SHP77 treated with DMSO at 0.1 percent for 48 hours (cell line): ENCODE data around the gene SPTLC1.
A peak's percentile ranks its signal among the peaks of the same experiment; 100 is the strongest.
"Not testable (repeated sequence)": the region's sequence is repeated elsewhere in the genome, so short reads cannot be mapped to it uniquely, and the experiment has no call there.

Source experiments
- DNase-seq: peaks from one replicate; lab custom pipeline; 2025; lab: John Stamatoyannopoulos, UW

Gene SPTLC1

DNA sequence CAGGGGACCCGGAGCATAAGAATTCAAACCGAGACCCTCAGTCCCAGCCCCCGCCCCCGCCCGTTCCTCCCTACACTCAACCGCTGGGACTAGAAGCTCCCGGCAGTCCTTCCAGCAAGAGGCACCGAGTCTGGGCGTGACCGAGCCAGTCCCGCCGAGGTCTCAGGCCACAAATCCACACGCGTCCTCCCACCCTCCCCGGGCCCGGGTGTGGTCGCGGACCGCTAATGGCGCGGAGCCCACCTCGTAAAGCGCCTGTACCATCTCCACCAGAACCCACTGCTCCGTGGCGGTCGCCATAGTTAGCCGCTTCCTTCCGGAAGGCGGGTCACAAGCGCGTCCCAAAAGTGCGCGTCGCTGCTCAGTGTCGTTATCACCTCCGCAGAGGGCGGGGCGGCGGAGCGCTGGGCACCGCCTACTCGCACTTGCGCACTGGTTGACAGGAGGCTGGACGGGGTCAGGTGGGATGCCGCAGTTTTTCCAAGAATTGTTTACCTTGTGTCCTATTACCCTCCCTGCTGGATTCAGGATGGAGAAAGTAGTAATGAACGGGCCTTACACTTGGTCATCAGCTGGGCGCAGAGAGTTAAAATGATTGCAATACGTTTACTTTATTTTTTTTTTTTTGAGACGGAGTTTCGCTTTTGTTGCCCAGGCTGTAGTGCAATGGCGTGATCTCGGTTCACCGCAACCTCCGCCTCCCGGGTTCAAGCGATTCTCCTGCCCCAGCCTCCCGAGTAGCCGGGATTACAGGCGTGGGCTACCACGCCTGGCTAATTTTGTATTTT lies at the start of gene SPTLC1:
SPTLC1 (minus strand) TSS at position 343 of the 788 bp plus-strand sequence; CDS start at position 300, 43 bp downstream.
- DNase-seq = peak; percentile 79

GRCh38 chr9:92164975-92165374 lies 49.8 kb upstream of the SPTLC1 start:
- no peak for DNase-seq

GRCh38 chr9:92164490-92164889 lies 49.3 kb upstream of the SPTLC1 start:
- DNase-seq = no peak

- DNase-seq = no peak
Observed at GRCh38 chr9:92163276-92163675, 48.1 kb upstream of the SPTLC1 start.

- DNase-seq = no peak
Observed at GRCh38 chr9:92160786-92161185, 45.6 kb upstream of the SPTLC1 start.

DNA sequence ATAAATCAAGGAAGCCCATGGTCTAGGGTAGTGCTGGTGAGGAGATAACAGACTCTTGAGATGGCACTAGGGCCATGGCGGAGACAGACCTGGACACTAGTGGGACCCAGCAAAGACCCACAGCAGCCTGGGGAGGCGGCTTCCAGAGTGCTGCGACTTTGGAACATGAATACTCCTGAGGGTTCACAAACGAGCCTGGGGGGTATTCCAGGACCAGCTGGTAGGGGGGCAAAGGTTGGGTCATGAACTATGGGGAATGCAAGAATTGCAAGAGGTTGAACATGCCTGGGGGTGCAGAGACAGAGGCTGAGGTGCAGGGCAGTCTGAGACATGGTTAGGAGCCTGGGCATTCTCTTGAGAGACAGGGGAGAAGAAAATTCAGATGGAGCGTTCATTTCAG lies 43.8 kb upstream of the SPTLC1 start:
- no peak for DNase-seq

DNA sequence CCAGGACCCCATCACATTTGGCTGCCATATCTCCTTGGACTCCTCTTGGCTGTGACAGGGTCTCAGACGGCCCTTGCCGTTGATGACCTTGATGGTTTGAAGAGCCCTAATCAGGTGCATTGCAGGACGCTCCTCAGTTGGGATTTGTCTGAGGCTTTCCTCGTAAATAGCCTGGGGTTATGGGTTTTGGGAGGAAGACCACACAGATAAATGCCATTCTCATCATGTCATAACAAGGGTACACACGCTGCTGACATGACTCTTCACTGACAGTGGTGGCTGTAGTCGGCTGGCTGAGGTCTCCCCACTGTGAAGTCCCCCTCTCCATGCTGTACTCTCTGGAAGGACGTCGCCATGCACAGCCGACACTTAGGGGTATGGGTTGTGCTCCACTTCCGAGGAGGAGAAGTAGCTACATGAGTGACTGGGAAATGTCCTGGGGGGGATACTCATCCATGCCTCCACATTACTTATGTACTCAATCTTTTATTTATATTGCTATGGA lies 42.9 kb upstream of the SPTLC1 start:
- no peak for DNase-seq

GRCh38 chr9:92155736-92156135 lies 40.5 kb upstream of the SPTLC1 start:
- not testable (repeated sequence) for DNase-seq

- DNase-seq = no peak
Observed at GRCh38 chr9:92155221-92155620, 40.0 kb upstream of the SPTLC1 start.

GRCh38 chr9:92153466-92154415 lies 38.5 kb upstream of the SPTLC1 start:
- not testable (repeated sequence) for DNase-seq

GRCh38 chr9:92151691-92152393 lies 36.6 kb upstream of the SPTLC1 start:
- peak; percentile 44 for DNase-seq

GRCh38 chr9:92150501-92151470 lies 35.6 kb upstream of the SPTLC1 start:
- DNase-seq = not testable (repeated sequence)

DNA sequence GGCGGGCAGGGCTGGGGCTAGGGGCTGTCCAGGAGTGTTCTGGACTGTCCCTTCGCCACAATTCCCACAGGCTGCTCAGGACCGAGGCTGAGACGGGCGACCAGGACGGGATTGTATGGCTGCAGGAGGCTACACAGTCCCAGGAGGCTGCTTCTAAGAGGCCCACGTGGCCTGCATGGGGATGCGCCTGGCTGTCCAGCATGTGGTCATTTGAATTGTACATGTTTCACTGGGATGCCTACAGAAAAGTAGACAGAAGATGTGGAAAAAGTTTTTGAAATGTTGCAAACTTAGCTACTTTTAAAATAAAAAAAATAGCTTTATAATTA lies 32.6 kb upstream of the SPTLC1 start:
- DNase-seq = no peak

GRCh38 chr9:92147030-92147851 lies 32.0 kb upstream of the SPTLC1 start:
- DNase-seq = peak; percentile 87

DNA sequence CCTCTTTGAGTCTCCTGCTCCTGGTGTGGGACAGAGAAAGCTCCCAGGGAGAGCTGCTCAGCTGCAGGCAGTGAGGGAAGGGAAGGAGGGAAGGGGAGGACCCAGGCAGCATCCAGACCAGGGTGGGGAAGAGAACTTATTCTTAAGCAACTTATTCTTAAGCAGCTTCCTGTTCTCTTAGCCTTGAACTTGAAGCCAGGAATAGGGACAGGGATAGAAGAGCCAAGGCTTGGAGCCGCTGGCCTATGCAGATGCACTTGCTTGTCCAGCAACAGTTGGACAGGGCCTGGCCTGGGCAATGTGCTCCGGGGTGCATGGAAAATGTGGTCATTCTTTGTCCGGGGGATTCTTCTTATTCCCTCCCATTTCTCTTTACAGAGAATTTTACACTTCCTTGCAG lies 31.4 kb upstream of the SPTLC1 start:
- no peak for DNase-seq

- DNase-seq = not testable (repeated sequence)
Observed at GRCh38 chr9:92145784-92146183, 30.6 kb upstream of the SPTLC1 start.

- no peak for DNase-seq
Observed at GRCh38 chr9:92142329-92142728, 27.1 kb upstream of the SPTLC1 start.

- DNase-seq = no peak
Observed at GRCh38 chr9:92141144-92142129, 26.2 kb upstream of the SPTLC1 start.

DNA sequence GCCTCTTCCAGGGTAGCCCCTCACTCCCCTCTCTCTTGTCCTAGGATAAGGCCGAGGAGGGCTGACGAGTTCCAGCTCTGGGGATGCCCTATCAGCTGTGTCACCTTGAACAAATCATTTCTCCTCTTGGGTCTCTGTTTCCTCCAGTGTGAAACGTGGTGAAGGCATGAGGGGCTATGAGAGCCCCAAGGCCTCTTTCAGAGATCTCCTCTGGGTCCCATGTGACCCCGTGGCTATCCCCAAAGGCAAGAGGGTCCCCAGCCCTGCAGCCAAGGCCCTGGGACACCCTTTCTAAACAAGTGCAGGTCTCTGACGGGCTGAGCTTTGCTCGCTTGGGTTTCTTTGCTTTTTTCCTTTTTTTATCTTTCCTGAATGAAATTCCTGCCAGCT lies 25.5 kb upstream of the SPTLC1 start:
- DNase-seq = no peak
